Measurements from ENCODE around the gene PI4KA. TPM values are rescaled to one million over a fixed set of nuclear protein-coding genes. Genes with fewer than 3 reads are reported as not detected.
A peak's percentile ranks its signal among the peaks of the same experiment; 100 is the strongest.
"Not testable (repeated sequence)": the region's sequence is repeated elsewhere in the genome, so short reads cannot be mapped to it uniquely, and the experiment has no call there.

PI4KA gene
- total and polyA plus RNA-seq, 8 donors, result 22.7 to 174 (median 55.4) TPM

GRCh38 chr22:20724676-20725454, 133.7 kb downstream of the PI4KA start:
- no peak for DNase-seq
- intact Hi-C loops (cut with DNase I; ENCODE audit: low total_unique reads), result no loop called here
- H3K27ac ChIP-seq, result no peak overlapping the region
- 83 to 98% (median 92%) methylated on average over 9 of the region's 9 CpGs for WGBS, 5 donors
- no peaks in the 10 kb centered on the region for H3K4me1 ChIP-seq
- H3K4me3 ChIP-seq, result no peak overlapping the region
- no peaks in the 10 kb centered on the region for H3K27me3 ChIP-seq
- TF ChIP-seq POLR2AphosphoS5 (IDR thresholded peaks at IDR 0.05), result no peak
- no peak for TF ChIP-seq POLR2A (IDR thresholded peaks at IDR 0.05)
- TF ChIP-seq CTCF (IDR thresholded peaks at IDR 0.05), result no peak
- no peak for TF ChIP-seq EP300 (IDR thresholded peaks at IDR 0.05)
- H3K9me3 ChIP-seq, result no peaks in the 10 kb centered on the region
- peaks cover 47 to 86% (median 79%) of the 10 kb centered on the region in 4 donors for H3K36me3 ChIP-seq

- WGBS, 5 donors, result 83 to 92% (median 90%) methylated on average over 11 to 13 of the region's 13 CpGs
- H3K27me3 ChIP-seq, result no peaks in the 10 kb centered on the region
Observed at GRCh38 chr22:20721409-20722218, 137.0 kb downstream of the PI4KA start.

DNA sequence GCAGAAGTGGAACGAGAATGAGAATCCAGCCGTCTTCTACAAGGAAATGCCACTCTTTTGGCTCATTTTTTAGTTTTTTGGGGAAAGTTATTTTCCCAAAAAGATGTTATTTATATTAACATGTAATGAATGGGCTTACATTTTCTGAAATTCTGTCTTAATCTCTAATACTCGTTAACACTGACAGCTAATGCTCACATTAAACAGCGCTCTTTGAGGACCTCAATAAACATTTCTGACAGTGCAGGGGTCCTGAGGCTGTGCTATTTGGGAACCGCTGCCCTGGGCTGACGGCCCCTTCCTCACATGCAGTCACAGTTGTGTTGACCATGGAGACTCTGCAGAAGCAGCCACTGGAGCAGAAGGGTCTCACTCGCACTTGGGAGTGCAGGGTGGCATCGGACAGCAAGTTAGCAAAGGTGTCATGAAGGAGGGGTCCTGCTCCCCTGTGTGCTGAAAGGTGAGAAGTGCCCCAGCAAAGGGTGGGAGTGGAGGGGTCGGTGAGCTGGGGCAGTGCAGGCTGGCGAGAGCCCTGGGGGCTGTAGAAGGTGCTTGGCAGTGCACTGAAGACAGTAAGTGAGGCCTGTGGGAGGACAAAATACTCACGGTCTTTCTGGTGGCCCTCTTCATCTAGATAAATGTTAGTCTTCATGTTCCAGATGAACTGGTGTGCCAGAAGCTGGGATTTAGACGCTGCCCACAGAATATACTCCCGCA, 137.8 kb downstream of the PI4KA start:
- no peak overlapping the region for H3K4me3 ChIP-seq
- TF ChIP-seq CTCF (IDR thresholded peaks at IDR 0.05) (no peak), POLR2A (IDR thresholded peaks at IDR 0.05) (no peak), EP300 (IDR thresholded peaks at IDR 0.05) (no peak), POLR2AphosphoS5 (IDR thresholded peaks at IDR 0.05) (no peak)
- H3K27ac ChIP-seq, result no peak overlapping the region
- no peak for DNase-seq
- H3K4me1 ChIP-seq, result no peaks in the 10 kb centered on the region
- H3K36me3 ChIP-seq, result peaks cover 15 to 74% (median 65%) of the 10 kb centered on the region in 4 donors
- H3K9me3 ChIP-seq, result no peaks in the 10 kb centered on the region
- intact Hi-C loops (cut with DNase I; ENCODE audit: low total_unique reads), result no loop called here
- H3K27me3 ChIP-seq, result no peaks in the 10 kb centered on the region
- 90 to 95% (median 92%) methylated on average over 13 of the region's 13 CpGs for WGBS, 5 donors

More at GRCh38 chr22:20721409-20722218, 137.0 kb downstream of the PI4KA start:
- Histone ChIP-seq H3K27ac (no peak overlapping the region), H3K9me3 (no peaks in the 10 kb centered on the region), H3K36me3 (peaks cover 21 to 75% (median 67%) of the 10 kb centered on the region in 4 donors), H3K4me1 (no peaks in the 10 kb centered on the region), H3K4me3 (no peak overlapping the region)
- no peak for TF ChIP-seq CTCF (IDR thresholded peaks at IDR 0.05)
- TF ChIP-seq POLR2AphosphoS5 (IDR thresholded peaks at IDR 0.05), result no peak
- no peak for TF ChIP-seq EP300 (IDR thresholded peaks at IDR 0.05)
- no peak for TF ChIP-seq POLR2A (IDR thresholded peaks at IDR 0.05)
- no peak for DNase-seq
- intact Hi-C loops (cut with DNase I; ENCODE audit: low total_unique reads), result no loop called here

DNA sequence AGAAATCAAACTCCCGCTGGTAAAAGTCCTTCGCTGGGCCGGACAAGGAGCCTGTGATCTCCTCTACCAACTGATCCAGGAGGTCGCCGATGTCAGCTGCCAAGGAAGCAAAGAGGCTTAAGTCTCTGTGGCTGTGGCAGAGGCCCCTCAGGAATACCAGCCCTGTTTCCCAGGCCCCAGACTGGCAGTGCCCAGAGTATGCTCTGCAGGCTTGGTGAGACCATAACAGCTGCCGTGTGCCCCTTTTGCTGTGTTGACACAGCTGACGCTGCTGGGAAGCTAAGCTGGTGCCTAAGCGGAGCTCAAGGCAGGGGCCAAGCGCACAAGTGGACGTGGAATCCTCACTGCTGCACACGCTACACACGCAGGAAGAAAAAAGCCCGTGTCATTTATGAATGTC, 139.9 kb downstream of the PI4KA start:
- intact Hi-C loops (cut with DNase I; ENCODE audit: low total_unique reads); H3K9me3 ChIP-seq; H3K27me3 ChIP-seq; H3K4me3 ChIP-seq; H3K4me1 ChIP-seq; H3K27ac ChIP-seq: not testable (repeated sequence)
- DNase-seq, result peak in 1 of 2 donors; percentile 23
- WGBS, 5 donors, result 81 to 91% (median 90%) methylated on average over 5 to 12 of the region's 13 CpGs
- H3K36me3 ChIP-seq, result peaks cover 15 to 76% (median 70%) of the 10 kb centered on the region in 4 donors

GRCh38 chr22:20717981-20718380, 140.6 kb downstream of the PI4KA start:
- H3K4me1 ChIP-seq; H3K4me3 ChIP-seq; H3K9me3 ChIP-seq; H3K27me3 ChIP-seq; DNase-seq; H3K27ac ChIP-seq; intact Hi-C loops (cut with DNase I; ENCODE audit: low total_unique reads): not testable (repeated sequence)
- peaks cover 15 to 83% (median 76%) of the 10 kb centered on the region in 4 donors for H3K36me3 ChIP-seq
- WGBS, 5 donors, result 80 to 97% (median 93%) methylated on average over 3 to 6 of the region's 7 CpGs

DNA sequence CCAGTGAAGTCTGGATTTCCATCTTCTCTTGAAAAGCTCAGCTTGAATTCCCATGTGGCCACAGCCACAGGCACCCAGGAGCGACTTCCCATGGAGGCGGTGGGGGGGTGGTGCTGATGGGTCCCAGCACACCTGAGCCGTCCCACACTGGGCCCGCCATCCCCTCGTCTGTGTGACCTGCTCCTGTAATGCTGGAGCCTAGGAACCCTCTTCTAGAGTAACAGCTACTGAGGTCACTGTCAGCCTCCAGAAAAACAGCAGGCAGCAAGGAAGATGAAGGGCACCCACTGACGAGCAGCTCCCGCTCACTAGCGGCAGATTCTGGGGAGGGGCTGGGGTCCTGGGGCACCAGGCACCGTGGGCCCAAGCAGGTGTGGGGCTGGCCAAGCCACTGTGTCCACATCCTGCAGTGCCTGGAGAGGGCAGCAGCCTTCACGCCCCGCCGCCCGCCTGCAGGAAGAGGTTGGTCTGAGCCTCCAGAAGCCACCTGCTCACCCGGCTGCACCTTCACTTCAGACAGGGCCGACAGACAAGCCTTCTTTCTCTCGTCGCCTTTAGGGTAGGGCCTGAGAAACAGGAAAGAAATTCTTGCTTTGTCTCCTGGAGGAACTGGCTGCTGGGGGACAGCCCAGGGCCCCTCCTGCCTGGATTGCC, 141.3 kb downstream of the PI4KA start:
- DNase-seq; intact Hi-C loops (cut with DNase I; ENCODE audit: low total_unique reads); H3K4me1 ChIP-seq; H3K4me3 ChIP-seq; H3K27me3 ChIP-seq; H3K9me3 ChIP-seq; H3K27ac ChIP-seq: not testable (repeated sequence)
- WGBS, 5 donors, result 81 to 95% (median 91%) methylated on average over 7 to 17 of the region's 17 CpGs
- H3K36me3 ChIP-seq, result peaks cover 15 to 84% (median 78%) of the 10 kb centered on the region in 4 donors

DNA sequence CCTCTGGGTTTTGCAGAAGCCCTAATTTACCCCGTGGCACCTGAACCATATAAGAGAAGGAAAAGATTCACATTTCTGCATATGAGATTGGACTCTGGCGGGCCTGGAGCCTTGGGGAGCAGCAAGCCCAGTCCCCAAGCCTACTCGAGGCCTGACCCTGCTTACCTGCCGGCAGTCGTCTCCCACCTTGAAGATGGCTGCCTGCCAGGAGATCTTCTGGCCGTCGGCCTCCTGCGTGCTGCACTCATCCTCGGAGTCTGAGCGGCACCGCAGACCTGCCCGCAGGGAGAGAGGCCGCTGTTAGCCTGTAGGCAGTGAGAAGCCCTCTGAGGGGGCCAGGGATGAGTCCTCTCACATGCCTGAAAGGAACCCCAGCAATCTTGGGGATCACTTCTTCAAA, 145.5 kb downstream of the PI4KA start:
- 86 to 98% (median 93%) methylated on average over 1 to 13 of the region's 13 CpGs for WGBS, 5 donors
- H3K27ac ChIP-seq; H3K4me1 ChIP-seq; H3K4me3 ChIP-seq; H3K9me3 ChIP-seq; DNase-seq; H3K27me3 ChIP-seq; intact Hi-C loops (cut with DNase I; ENCODE audit: low total_unique reads): not testable (repeated sequence)
- H3K36me3 ChIP-seq, result peaks cover 5 to 86% (median 72%) of the 10 kb centered on the region in 4 donors

Measured in stomach (tissue), 9 donors.